Cardiac muscle cell (in vitro differentiated cells and primary cell): ENCODE results near the gene SRSF3. TPM values are rescaled to one million over a fixed set of nuclear protein-coding genes. Genes with fewer than 3 reads are reported as not detected.
"Not testable (repeated sequence)": the region's sequence is repeated elsewhere in the genome, so short reads cannot be mapped to it uniquely, and the experiment has no call there.

Source experiments
- DNase-seq, 2 donors: peaks; one replicate each; pipeline versions ENCODE4 v3.0.0 to v3.0.0-alpha.2; 2010 to 2017; ENCODE audit warnings: low read depth in 1 of 2, low spot score in 1 of 2
- H3K27ac ChIP-seq: fragments of 200-600 bp; sonication (generic); 2 replicates; pipeline ENCODE4 v1.5.1; 2016
- H3K27me3 ChIP-seq: fragments of 200-600 bp; sonication (generic); 2 replicates; pipeline ENCODE4 v1.6.0; 2016; ENCODE audit warnings: control low read depth
- H3K36me3 ChIP-seq: fragments of 200-600 bp; sonication (generic); 2 replicates; pipeline ENCODE4 v1.5.1; 2016; ENCODE audit warnings: control low read depth
- H3K4me1 ChIP-seq: fragments of 200-600 bp; sonication (generic); 2 replicates; pipeline ENCODE4 v1.8.1; 2017; ENCODE audit warnings: low read depth, mild to moderate bottlenecking, mixed run types
- H3K4me3 ChIP-seq: fragments of 200-600 bp; sonication (generic); 2 replicates; pipeline ENCODE4 v1.5.1; 2016; ENCODE audit warnings: mild to moderate bottlenecking
- H3K9me3 ChIP-seq: fragments of 200-600 bp; sonication (generic); 2 replicates; pipeline ENCODE4 v1.5.1; 2017; ENCODE audit warnings: low read depth, mild to moderate bottlenecking, control low read depth
- CTCF ChIP-seq: IDR thresholded peaks from 2 replicates; pipeline ENCODE4 v1.5.1; 2012; ENCODE audit warnings: low read depth, mild to moderate bottlenecking, low read length
- polyA plus RNA-seq: library from polyadenylated mRNA; unstranded; fragments of >200 nt; fragmentation: Nextera tagmentation; extraction: Ambion mirVana; gene quantifications from 2 replicates; pipeline ENCODE4 v1.2.1, GENCODE V29; 2016
- total RNA-seq: library from RNA; depleted of rRNA; stranded (reverse); fragments of >200 nt; gene quantifications from 2 replicates; pipeline ENCODE4 v1.2.3, GENCODE V29; 2016

Gene SRSF3
- total and polyA plus RNA-seq, 2 experiments from 2014 or later: 122 to 184 TPM

GRCh38 chr6:36571122-36572043, 22.8 kb upstream of the SRSF3 start:
- Histone ChIP-seq H3K9me3 (no peaks in the 10 kb centered on the region), H3K4me1 (no peaks in the 10 kb centered on the region), H3K36me3 (no peaks in the 10 kb centered on the region), H3K27me3 (no peaks in the 10 kb centered on the region), H3K27ac (no peak overlapping the region), H3K4me3 (no peak overlapping the region)
- no peak for DNase-seq
- TF ChIP-seq CTCF: no peak

GRCh38 chr6:36572353-36573311, 21.5 kb upstream of the SRSF3 start:
- H3K27ac ChIP-seq, H3K27me3 ChIP-seq, H3K4me1 ChIP-seq, DNase-seq, H3K9me3 ChIP-seq, H3K36me3 ChIP-seq, H3K4me3 ChIP-seq: not testable (repeated sequence)

- Histone ChIP-seq H3K27ac (no peak overlapping the region), H3K36me3 (no peaks in the 10 kb centered on the region), H3K9me3 (no peaks in the 10 kb centered on the region), H3K4me1 (peaks cover 13% of the 10 kb centered on the region), H3K4me3 (no peak overlapping the region), H3K27me3 (no peaks in the 10 kb centered on the region)
- TF ChIP-seq CTCF: no peak
- DNase-seq: no peak
These were observed 19.5 kb upstream of the SRSF3 start for GRCh38 chr6:36574679-36575078.

- no peaks in the 10 kb centered on the region for H3K36me3 ChIP-seq
- no peak overlapping the region for H3K4me3 ChIP-seq
- H3K27me3 ChIP-seq: no peaks in the 10 kb centered on the region
- H3K9me3 ChIP-seq: no peaks in the 10 kb centered on the region
- peaks cover 17% of the 10 kb centered on the region for H3K4me1 ChIP-seq
- DNase-seq: no peak
- TF ChIP-seq CTCF: no peak
- no peak overlapping the region for H3K27ac ChIP-seq
These were observed 17.6 kb upstream of the SRSF3 start for GRCh38 chr6:36576578-36576977.

GRCh38 chr6:36577301-36577700, 16.9 kb upstream of the SRSF3 start:
- Histone ChIP-seq H3K4me3 (no peak overlapping the region), H3K4me1 (peaks cover 17% of the 10 kb centered on the region), H3K27ac (no peak overlapping the region), H3K9me3 (no peaks in the 10 kb centered on the region), H3K36me3 (no peaks in the 10 kb centered on the region), H3K27me3 (no peaks in the 10 kb centered on the region)
- TF ChIP-seq CTCF: no peak
- peak in 1 of 2 donors; percentile 78 for DNase-seq
